Vagina (tissue), 2 donors: ENCODE measurements around the gene CCDC27. TPM values are rescaled to one million over a fixed set of nuclear protein-coding genes. Genes with fewer than 3 reads are reported as not detected.

ENCODE experiments used
- DNase-seq, 2 donors: peaks; one replicate each; pipeline ENCODE4 v3.0.0-alpha.2; 2017; ENCODE audit errors: extremely low spot score in 2 of 2
- H3K27ac ChIP-seq: fragments of 200-600 bp; sonication (generic); one replicate; pipeline ENCODE4 v1.5.1; 2019
- H3K27me3 ChIP-seq: fragments of 200-600 bp; sonication (generic); one replicate; pipeline ENCODE4 v1.5.1; 2019
- H3K36me3 ChIP-seq, 2 donors: fragments of 200-600 bp; sonication (generic); one replicate each; pipeline ENCODE4 v1.5.1; 2017 to 2019
- H3K4me1 ChIP-seq: fragments of 200-600 bp; sonication (generic); one replicate; pipeline ENCODE4 v1.5.1; 2019
- H3K4me3 ChIP-seq, 2 donors: fragments of 200-600 bp; sonication (generic); 1 replicate in 1 of 2; 2 replicates in 1 of 2; pipeline ENCODE4 v1.5.1; 2016 to 2019
- H3K9me3 ChIP-seq: fragments of 200-600 bp; sonication (generic); one replicate; pipeline ENCODE4 v1.5.1; 2019
- POLR2A ChIP-seq, 2 donors: fragments of 450-650 bp; IDR thresholded peaks; one replicate each; pipeline ENCODE4 v1.6.1; 2017; ENCODE audit warnings: antibody characterized with exemption in 2 of 2, mild to moderate bottlenecking in 2 of 2, moderate library complexity in 2 of 2
- POLR2AphosphoS5 ChIP-seq, 2 donors: sonication (generic); formaldehyde crosslinking; IDR thresholded peaks; one replicate each; pipeline ENCODE4 v1.9.0; 2017; ENCODE audit warnings: antibody characterized with exemption in 2 of 2, mild to moderate bottlenecking in 2 of 2, low read depth in 1 of 2; ENCODE audit not compliant: insufficient read depth in 1 of 2
- intact Hi-C: fragments of 100-400 bp; cut with DNase I; formaldehyde crosslinking; loops from one replicate; pipeline ENCODE4 v1.15.1; 2023
- total RNA-seq: library from RNA; depleted of rRNA; stranded (reverse); fragments of >200 nt; gene quantifications from one replicate; pipeline ENCODE4 v1.2.3, GENCODE V29; 2016
- TF ChIP-seq, protein P1 (sequence below), 3 experiments: fragments of 450-650 bp in 2 of 3; fragments of 200-600 bp in 1 of 3; sonication (generic) in 1 of 3; IDR thresholded peaks; one replicate each; pipeline ENCODE4 v1.5.1; 2017 to 2019; ENCODE audit warnings: antibody characterized with exemption in 3 of 3, mild to moderate bottlenecking in 2 of 3, moderate library complexity in 2 of 3

CCDC27 gene
- total RNA-seq = not detected

DNA sequence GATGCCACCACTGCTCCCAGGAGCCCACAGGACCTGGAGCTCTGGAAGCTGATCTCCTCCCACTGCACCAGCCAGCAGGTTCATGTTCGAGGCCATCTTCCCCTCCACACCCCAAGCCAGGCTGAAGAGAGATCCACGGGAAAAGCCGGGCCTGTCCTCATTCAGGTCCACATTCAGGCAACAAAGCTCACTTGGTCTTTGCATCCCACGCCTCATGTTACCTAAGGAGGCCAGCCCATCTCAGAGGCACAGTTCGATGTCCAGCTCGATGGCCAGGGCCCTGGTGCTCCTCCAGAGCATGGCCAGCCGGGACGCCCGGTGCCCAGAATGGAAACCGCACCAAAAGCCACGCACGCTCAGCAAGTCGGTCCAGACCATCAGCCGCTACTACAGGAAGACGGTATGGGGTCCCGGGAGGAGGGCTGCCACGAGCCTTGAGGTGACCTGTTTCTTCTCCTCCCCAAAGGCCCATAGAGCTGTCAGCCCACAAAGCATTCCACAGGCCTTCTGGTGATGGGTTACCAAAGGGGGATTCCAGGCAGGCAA, at the start of gene CCDC27:
CCDC27 (plus strand) TSS at position 51 of the 546 bp plus-strand sequence; CDS start at position 83, 32 bp downstream.
- DNase-seq = no peak
- no peaks in the 10 kb centered on the region for H3K9me3 ChIP-seq
- no peaks in the 10 kb centered on the region for H3K36me3 ChIP-seq
- intact Hi-C loops = no loop called here
- H3K27me3 ChIP-seq = no peaks in the 10 kb centered on the region
- H3K27ac ChIP-seq = no peak within 1 kb of the TSS
- no peak for TF ChIP-seq POLR2AphosphoS5 (IDR thresholded peaks at IDR 0.05; ENCODE audit: insufficient read depth in 1 of 2, low read depth in 1 of 2)
- no peak for TF ChIP-seq POLR2A (IDR thresholded peaks at IDR 0.05)
- TF ChIP-seq, protein P1, sequence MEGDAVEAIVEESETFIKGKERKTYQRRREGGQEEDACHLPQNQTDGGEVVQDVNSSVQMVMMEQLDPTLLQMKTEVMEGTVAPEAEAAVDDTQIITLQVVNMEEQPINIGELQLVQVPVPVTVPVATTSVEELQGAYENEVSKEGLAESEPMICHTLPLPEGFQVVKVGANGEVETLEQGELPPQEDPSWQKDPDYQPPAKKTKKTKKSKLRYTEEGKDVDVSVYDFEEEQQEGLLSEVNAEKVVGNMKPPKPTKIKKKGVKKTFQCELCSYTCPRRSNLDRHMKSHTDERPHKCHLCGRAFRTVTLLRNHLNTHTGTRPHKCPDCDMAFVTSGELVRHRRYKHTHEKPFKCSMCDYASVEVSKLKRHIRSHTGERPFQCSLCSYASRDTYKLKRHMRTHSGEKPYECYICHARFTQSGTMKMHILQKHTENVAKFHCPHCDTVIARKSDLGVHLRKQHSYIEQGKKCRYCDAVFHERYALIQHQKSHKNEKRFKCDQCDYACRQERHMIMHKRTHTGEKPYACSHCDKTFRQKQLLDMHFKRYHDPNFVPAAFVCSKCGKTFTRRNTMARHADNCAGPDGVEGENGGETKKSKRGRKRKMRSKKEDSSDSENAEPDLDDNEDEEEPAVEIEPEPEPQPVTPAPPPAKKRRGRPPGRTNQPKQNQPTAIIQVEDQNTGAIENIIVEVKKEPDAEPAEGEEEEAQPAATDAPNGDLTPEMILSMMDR (IDR thresholded peaks at IDR 0.05) = no peak
- peaks cover 6% of the 10 kb centered on the region for H3K4me1 ChIP-seq
- no peak within 1 kb of the TSS for H3K4me3 ChIP-seq

DNA sequence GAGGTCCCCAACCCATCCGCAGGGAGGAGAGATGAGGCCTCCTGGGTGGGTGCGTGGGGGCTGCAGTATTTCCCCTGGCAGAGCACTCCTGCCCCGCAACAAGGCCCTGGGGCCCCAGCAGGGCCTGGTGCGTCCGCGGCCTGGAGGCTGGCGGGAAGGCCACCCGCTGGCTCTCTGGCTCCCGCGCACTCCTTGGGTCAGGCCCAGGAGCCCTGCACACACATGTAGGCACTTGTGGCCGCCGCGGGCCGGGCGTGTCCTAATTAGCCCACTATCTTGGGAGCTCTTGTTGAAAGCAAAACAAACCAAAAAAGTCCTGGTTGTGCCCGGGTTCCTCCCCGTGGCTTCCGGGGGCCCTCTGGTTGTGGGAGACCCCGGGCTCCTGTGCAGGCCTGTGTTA, 49.7 kb upstream of the CCDC27 start:
- no peaks in the 10 kb centered on the region for H3K9me3 ChIP-seq
- TF ChIP-seq POLR2A (IDR thresholded peaks at IDR 0.05) = no peak
- TF ChIP-seq, protein P1 (IDR thresholded peaks at IDR 0.05) = no peak
- no peak for DNase-seq
- H3K27ac ChIP-seq = no peak overlapping the region
- no peaks in the 10 kb centered on the region for H3K27me3 ChIP-seq
- no peak overlapping the region for H3K4me3 ChIP-seq
- H3K36me3 ChIP-seq = no peaks in the 10 kb centered on the region
- peaks cover 32% of the 10 kb centered on the region for H3K4me1 ChIP-seq
- intact Hi-C loops = no loop called here

DNA sequence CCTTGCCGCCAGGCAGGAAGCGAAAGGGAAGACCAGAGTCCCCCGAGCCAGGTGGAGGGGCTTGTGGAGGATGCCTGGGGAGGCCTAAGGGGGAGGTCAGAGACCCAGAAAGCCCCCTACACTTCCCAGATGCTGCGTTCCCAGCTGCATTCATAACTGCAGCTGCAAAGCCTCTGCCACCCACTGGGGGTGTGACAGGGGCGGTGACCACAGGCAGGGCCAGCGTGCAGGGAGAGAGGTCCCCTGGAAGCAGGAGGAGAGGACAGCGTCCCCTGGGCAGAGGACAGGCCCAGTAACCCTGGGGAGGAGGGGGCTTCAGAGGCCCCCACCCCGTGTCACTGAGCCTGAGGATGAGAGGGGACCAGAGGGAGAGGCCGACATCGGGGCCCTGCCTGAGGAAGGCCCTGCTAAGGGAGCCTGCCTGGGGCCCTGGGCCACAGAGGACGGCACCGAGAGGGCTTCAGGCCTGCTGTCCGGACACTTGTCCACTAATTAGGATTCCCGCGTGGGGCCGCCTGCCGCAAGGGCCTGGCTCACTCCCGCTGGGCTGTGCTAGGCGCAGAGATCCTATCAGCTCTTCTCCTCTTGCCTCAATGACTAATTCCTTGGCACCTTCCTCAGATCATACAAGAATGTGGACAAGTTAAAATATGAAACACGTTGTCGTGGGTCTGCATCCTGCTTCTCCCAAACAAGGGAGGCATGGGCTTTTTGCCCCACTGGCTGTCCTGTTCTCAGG, 49.1 kb upstream of the CCDC27 start:
- DNase-seq = no peak
- Histone ChIP-seq H3K36me3 (no peaks in the 10 kb centered on the region), H3K4me3 (no peak overlapping the region)

DNA sequence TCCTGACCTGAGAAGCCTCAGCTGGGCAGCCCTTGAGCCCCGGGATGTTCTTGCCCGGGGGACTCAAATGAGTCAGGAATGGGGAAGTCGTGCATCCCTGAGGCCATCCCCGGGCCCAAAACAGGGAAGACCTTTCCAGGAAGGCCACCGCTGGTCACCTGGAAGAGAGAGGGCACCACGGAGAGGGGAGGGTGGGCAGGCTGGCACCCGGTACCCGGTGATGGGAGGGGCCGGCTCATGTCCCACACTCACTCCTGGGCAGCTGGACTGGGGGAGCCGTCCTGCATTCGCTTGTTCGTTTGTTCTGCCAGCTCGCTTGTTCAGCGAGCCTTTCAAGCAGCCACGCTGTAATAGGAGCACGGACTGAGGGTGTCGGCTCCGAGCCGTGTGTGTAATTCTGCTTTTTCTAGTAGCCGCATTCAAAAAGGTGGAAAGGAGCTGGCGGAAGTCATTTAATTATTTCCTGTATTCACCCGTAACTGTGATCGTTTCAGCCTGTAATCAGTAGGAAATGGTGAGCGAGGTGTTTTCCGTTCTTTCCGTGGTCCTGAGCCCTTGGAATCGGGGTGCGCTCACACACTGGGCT, 48.4 kb upstream of the CCDC27 start:
- intact Hi-C loops = no loop called here
- H3K4me3 ChIP-seq = no peak overlapping the region

More for the DNA sequence above, 49.1 kb upstream of the CCDC27 start:
- TF ChIP-seq, protein P1 (IDR thresholded peaks at IDR 0.05) = no peak
- no peak for TF ChIP-seq POLR2AphosphoS5 (IDR thresholded peaks at IDR 0.05; ENCODE audit: insufficient read depth in 1 of 2, low read depth in 1 of 2)
- no peak for TF ChIP-seq POLR2A (IDR thresholded peaks at IDR 0.05)
- intact Hi-C loops = no loop called here
- no peak overlapping the region for H3K27ac ChIP-seq
- H3K4me1 ChIP-seq = peaks cover 32% of the 10 kb centered on the region
- no peaks in the 10 kb centered on the region for H3K9me3 ChIP-seq
- no peaks in the 10 kb centered on the region for H3K27me3 ChIP-seq

More for the DNA sequence above, 48.4 kb upstream of the CCDC27 start:
- peak overlapping the region; percentile 29 for H3K27ac ChIP-seq
- DNase-seq = no peak
- H3K27me3 ChIP-seq = no peaks in the 10 kb centered on the region
- no peaks in the 10 kb centered on the region for H3K9me3 ChIP-seq
- H3K36me3 ChIP-seq = no peaks in the 10 kb centered on the region
- peaks cover 32% of the 10 kb centered on the region for H3K4me1 ChIP-seq
- no peak for TF ChIP-seq POLR2A (IDR thresholded peaks at IDR 0.05)
- TF ChIP-seq POLR2AphosphoS5 (IDR thresholded peaks at IDR 0.05; ENCODE audit: insufficient read depth in 1 of 2, low read depth in 1 of 2) = no peak
- TF ChIP-seq, protein P1 (IDR thresholded peaks at IDR 0.05) = no peak
